GM12872 (cell line): ENCODE results near the gene PRG2.

Source experiments
- CTCF ChIP-seq: IDR thresholded peaks from 3 replicates; pipeline ENCODE4 v1.5.1; 2011; ENCODE audit warnings: low read depth, mild to moderate bottlenecking, low read length, moderate library complexity; ENCODE audit not compliant: insufficient read depth

The PRG2 gene

GRCh38 chr11:57392066-57392762, 1.8 kb upstream of the PRG2 start:
- TF ChIP-seq CTCF, result no peak

GRCh38 chr11:57391539-57391938, 1.1 kb upstream of the PRG2 start:
- TF ChIP-seq CTCF, result no peak

- no peak for TF ChIP-seq CTCF
These were observed 661 bp upstream of the PRG2 start for GRCh38 chr11:57391111-57391510.

- no peak for TF ChIP-seq CTCF
These were observed 3.0 kb downstream of the PRG2 start for GRCh38 chr11:57387289-57388030.

GRCh38 chr11:57386178-57386940, 4.1 kb downstream of the PRG2 start:
- no peak for TF ChIP-seq CTCF

- TF ChIP-seq CTCF, result no peak
These were observed 9.5 kb downstream of the PRG2 start, which contains the start of gene PRG3 for GRCh38 chr11:57380975-57381374. Gene PRG3, minus strand, starts transcription at chr11:57381150. Its CDS starts 442 bp downstream, at chr11:57380708.

GRCh38 chr11:57379732-57380131, 10.7 kb downstream of the PRG2 start:
- no peak for TF ChIP-seq CTCF
